8988T (cell line): ENCODE data around the gene CD248.
"Not testable (repeated sequence)": the region's sequence is repeated elsewhere in the genome, so short reads cannot be mapped to it uniquely, and the experiment has no call there.

Source experiments
- DNase-seq: peaks from one replicate; pipeline ENCODE4 v3.0.0; 2011

CD248 gene, protein sequence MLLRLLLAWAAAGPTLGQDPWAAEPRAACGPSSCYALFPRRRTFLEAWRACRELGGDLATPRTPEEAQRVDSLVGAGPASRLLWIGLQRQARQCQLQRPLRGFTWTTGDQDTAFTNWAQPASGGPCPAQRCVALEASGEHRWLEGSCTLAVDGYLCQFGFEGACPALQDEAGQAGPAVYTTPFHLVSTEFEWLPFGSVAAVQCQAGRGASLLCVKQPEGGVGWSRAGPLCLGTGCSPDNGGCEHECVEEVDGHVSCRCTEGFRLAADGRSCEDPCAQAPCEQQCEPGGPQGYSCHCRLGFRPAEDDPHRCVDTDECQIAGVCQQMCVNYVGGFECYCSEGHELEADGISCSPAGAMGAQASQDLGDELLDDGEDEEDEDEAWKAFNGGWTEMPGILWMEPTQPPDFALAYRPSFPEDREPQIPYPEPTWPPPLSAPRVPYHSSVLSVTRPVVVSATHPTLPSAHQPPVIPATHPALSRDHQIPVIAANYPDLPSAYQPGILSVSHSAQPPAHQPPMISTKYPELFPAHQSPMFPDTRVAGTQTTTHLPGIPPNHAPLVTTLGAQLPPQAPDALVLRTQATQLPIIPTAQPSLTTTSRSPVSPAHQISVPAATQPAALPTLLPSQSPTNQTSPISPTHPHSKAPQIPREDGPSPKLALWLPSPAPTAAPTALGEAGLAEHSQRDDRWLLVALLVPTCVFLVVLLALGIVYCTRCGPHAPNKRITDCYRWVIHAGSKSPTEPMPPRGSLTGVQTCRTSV

DNA sequence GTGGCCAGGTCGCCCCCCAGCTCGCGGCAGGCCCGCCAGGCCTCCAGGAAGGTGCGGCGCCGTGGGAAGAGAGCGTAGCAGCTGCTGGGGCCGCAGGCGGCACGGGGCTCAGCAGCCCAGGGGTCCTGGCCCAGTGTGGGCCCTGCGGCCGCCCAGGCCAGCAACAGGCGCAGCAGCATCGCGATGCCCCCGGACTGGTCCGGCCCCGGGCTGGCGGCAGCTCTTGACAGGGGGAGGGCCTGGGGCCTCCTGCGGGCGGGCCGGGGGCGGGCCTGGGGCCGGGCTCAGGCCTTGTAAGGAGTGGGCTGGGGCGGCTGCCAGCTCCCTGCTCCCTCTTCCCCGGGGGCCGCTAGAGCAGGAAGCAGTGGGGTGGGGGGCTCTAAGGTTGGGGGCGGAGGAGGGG is at the start of gene CD248:
Gene CD248 (minus strand): TSS at position 196 of the 403 bp plus-strand sequence. CDS start 17 bp downstream, at position 179.
- DNase-seq, result no peak

DNA sequence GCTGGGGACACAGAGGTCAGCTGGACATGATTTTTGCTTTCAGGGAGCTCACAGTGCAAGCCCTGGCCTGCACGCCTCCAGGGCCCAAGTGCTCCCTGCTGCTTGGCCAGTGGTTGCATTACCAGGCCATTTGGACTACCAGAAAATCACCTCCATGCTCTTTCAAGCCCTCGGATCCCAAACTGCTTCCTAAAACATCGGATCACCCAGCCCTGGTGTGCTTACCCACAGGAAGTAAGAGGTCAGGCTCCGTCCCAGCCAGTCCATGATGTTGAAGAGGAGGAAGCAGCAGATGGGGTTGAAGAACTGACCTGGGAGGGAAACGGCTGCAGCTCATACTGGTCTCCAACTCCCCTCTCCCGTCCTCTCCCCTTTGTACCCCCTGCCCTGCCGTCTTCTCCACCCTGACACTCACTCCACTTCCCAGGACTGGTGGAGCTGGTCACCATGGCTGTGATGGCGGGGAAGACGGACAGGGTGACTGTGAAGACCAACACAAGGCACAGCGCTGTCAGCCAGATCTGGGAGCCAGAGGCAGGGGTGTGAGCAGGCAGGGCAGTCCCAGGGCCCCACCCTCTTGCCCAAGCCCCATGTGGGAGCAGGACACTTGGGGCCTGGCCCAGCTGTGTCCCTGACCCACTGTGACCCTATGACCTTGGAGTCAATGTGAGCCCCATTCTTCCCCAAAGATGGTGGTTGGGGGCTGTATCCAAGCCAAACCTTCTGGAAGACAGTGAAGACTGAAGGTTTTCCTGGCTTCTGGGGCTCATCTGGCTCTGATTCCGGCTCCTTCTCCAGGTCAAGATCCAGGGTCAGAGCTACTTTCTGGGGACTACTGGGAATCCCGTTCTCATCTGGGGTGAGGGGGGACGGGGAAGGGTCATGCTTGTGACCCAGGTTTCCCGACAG is 49.1 kb upstream of the CD248 start:
- DNase-seq, result no peak

DNA sequence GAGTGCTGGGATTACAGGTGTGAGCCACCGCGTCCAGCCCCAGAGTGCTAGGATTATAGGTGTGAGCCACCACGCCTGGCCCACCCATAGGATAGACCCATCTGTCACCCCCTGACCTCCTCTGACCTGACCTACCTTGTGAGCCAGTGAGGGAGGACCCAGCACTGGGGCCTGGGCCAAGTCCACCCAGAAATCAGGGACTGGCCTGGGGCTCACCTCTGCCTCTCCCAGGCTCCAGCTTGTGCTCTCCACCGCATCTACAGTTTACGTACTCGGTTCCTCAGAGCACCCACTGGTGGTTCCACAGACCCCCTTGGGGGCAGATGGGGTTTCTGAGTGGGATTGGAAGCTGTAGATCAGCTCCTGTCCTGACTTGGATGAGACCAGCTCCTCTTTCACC is 48.3 kb upstream of the CD248 start:
- DNase-seq, result no peak

DNA sequence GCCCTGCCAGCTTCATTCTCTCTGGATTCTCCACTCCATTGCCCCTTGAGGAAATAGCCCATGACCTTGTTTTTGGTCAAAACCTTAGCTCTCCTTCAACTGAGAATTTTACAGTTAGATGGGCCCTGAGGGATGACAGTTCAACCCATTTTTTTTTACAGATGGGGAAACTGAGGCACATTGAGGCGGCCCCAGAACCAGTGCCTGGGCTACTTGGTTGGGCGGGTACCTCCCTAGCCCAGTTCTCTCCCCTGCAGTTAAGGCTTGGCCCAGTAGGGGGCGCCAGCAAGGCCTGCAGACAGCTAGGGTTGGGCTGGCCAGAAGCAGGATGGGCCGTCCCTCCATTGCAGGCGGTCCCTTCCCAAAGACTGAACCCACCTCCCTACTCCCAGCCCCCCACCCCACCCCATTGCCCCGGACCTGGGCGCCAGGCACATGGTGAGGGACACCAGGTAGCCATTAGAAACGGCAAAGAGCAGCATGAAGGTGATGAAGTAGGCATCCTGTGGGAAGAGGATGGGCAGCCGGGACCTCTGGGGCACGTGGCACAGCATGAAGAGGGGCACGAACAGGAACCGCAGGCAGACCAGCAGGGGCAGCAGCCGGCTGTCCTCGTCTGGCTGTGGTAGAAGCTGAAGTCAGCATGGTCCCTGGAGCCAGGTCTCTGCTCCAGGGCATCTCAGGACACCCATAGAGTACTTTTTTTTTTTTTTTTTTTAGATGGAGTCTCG is 47.1 kb upstream of the CD248 start:
- DNase-seq, result peak; percentile 93

DNA sequence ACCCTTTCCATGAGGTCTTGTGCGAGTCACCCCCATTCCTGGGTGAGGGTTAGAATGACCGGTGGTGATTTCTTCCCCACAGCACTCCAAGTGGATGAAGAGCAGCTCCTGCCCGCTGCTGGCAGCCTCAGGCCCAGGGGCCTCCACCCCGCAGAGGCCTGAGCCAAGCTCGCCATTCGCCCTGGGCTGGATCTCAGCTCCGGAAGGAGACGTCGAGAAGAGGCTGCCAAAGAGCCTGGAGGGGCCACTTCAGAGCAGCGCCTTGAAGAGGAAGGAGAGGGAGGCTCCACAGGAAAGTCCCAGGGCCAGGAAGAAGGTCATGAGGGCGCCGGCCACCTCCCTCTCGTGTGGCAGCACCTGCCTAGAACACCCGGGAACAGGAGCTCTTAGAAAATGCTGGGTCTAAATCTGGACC is 46.4 kb upstream of the CD248 start:
- no peak for DNase-seq

DNA sequence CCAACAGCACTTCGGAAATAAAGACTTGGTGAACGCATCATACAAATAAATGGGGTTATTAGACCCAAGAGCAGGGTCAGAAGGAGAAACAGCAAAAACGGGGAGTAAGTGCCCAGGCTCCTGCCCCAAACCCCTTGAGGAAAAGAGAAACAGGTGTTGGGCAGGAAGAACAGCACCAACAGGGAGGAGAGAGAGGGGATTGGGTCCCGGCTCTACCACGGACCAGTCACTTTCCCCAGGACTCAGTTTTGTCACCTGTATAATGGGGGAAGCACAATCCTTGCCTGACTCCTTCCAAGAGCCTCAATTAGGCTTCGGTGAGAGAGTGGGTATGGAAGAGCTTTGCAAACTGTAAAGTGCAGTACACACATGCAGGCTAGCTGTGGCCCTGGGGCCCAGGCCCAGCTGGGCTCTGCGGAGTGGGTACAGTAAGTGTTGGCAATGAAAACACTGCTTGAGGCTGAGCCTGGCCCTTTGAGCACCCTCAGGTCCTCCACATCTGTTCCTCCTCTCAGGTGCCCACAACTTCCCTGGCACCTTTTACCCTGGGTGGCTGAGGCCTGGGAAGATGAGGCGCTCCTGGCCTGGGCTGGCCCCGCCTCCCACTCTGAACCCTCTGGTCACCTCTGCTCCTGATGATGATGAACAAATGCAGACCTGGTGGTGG is 45.8 kb upstream of the CD248 start:
- no peak for DNase-seq

DNA sequence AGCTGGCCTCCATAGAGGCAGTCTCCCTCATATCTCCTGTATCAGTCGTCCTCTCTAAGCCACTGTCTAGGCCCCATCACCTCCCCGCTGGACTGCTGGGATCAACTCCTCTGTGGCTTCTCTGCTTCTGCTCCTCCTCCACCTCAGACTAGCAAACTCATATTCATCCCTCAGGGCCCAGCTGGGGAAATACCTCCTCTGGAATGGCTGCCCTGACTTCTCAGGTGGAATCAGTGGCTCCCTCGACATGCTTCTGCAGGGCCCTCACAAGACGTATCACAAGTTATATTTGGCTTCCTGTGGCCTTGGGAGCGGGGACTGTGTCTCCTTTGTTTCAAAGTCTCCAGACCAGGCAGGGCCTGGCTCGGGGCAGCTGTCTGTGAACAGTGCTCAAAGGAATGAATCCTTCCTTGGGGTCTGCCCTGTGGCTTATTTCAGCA is 44.7 kb upstream of the CD248 start:
- no peak for DNase-seq

DNA sequence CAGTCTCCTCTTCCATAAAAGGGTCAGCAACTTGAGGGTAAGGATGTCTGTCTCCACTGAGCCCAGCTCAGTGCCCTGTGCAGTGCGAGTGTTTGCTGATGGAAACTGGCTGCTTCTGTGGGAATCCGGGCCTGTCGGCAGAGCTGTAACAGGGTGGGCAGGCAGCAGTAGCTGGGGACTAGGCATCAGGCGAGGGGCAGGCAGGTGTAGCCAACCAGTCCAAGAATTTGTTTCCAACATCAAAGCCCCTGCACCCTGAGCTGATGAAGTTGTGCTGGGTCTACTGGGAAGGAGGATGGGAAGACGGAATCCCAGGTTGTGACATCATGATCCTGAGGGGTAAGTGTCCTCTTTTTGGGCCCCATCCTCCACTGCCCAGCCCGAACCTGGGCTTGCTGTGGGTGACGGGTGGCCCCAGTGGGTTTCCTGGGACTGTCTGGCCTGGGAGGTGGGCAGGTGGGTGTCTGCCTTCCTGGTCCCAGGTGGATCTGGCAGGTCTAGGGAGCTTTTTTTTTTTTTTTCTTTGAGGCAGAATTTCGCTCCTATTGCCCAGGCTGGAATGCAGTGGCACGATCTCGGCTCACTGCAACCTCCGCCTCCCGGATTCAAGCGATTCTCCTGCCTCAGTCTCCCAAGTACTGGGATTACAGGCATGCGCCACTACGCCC is 43.7 kb upstream of the CD248 start:
- DNase-seq, result no peak

DNA sequence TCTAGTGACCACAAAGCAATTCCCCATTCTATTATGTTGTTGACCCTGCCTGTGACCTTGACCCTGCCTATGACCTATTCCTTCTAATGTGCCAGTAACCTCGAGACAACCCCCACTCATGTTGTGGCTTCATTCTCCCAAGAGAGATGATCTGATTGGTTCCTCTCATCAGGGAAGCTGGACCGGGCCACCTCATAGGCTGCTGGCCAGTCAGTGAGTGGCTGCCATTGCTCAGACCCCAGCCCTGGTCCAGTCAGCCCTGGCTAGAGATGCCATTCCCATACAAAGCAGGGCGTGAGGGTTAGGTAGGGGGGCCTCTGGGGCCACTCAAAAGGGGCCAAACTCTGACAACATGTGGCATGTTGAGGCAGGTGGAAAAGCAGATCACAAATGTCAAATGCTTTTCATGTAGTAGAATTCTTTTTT is 42.8 kb upstream of the CD248 start:
- DNase-seq, result no peak

DNA sequence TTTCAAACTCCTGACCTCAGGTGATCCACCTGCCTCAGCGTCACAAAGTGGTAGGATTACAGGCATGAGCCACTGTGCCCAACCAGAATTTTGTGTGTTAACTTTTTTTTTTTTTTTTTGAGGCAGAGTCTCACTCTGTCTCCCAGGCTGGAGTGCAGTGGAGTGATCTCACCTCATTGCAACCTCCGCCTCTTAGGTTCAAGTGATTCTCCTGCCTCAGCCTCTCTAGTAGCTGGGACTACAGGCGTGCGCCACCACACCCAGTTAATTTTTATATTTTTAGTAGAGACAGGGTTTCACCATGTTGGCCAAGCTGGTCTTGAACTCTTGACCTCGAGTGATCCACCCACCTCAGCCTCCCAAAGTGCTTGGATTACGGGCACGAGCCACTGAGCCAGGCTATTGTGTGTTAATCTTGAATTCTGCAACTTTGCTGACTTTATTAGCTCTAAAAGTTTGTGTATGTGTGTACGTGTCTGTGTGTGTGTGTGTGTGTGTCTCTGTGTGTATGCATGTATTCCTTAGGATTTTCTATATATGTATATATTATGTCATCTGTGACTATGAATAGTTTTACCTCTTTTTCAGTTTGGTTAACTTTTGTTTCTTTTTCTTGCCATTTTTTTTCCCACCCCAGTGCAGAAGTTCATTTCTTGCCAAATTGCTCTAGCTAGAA is 33.9 kb upstream of the CD248 start:
- DNase-seq, result not testable (repeated sequence)

DNA sequence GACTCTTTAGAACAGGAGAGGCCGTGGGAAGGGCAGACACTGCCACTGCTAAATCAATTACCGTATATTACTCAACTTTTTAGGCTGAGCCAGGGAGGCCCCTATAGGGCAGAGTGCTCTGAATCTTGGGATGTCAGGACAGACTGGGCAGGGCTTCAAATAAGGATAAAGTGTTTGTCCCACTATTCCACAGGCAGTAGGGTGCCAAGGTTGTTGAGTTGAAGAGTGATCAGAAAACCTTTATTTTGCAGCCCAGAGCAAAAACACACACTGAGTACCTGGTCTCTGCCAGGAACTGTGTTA is 32.2 kb upstream of the CD248 start:
- no peak for DNase-seq

DNA sequence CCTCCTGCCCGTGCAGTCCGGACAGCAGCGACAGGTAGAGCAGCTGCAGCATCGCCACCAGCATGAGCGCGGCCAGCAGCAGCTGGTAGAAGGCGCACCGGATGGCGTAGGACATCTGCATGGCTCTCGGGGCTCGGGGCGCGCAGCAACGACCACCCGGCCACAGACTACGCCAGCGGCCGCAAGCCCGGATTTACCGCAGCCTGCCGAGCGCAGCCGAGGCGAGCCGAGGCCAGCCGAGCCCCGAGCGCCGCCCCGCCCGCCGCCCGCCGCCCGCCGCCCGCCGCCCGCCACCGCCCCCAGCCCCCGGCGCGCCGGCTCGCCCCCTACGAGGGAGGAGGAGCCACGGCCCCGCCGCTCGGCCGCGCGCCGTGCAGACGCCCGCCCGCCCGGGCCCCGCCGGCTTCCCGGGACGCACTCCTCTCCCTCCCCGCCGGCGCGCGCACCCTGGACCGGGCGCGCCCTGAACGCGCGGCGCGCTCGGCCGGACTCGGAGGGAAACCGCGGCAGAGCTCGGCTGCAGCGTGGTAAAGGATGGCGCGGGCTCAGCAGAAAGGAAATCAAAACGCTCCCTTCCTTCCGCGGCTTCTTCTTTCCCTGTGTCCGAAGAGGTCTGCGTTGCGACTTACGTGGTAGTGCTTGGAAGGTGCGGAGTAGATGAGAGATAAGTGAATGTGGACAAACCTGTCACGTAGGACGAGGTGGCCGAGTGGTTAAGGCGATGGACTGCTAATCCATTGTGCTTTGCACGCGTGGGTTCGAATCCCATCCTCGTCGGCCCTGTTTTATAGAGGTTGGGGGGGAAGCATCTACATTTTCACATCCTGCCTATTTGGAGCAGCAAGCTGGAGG is 30.8 kb upstream of the CD248 start, which contains the start of gene B4GAT1:
Gene B4GAT1 (minus strand): TSS at position 205 of the 852 bp plus-strand sequence. CDS start 84 bp downstream, at position 121.
- peak; percentile 75 for DNase-seq

DNA sequence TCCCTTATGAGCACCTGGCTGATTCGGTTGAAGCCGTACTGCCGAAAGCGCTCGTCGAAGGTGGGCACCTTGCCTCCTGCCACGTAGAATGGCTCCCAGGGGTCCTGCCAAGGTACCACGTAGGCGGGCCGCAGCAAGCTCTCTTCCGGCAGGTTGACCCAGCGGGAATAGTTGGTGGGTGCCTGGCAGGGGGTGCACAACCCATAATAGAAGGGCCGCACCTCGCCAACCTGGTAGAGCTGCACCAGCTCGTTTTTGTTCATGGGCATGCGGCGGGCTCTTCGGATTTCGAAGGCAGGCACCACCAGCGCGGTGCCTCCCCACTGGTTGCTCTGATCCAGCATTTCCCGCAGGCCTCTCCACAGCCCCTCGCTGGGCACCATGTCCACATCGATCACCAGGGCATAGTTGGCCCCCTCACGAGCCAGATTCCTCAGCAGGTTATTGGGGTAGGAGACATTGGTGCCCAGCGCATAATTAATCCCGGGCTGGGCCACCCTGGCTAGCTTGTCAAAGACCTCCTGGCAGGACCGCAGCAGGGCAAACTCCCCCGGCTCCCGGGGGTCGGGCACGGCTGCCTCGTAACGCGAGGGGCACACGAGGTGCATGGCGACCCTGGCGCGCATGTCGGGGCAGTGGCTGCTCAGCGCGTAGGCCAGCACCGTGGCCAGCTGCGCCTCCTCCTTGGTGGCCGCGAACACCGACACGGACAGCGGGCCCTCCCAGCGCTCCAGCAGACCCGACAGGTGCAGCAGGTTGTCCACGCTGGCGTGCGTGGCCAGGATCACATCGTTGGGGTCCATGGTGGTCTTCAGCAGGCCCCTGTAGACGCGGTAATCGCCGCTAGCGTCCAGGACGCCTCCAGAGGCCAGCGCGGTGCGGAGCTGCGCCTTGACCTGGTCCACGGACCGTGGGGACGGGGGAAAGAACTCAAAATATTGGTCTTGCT is 29.9 kb upstream of the CD248 start:
- DNase-seq, result peak; percentile 24

DNA sequence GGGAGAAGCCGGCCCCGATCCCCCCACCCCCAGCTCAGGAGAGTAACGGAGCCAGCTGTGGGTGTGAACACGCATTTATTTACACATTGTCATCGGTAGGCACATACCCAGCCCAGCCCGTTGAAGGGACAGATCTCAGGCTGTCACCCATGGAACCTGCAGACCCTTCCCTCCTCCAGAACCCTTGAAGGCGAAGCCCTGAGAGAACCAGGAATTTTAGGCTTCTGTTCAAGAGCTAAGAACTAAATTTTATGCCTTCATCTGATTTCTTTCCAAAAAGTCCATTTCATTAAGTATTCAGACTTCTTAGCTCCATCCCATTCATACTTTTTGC is 28.4 kb upstream of the CD248 start:
- no peak for DNase-seq

DNA sequence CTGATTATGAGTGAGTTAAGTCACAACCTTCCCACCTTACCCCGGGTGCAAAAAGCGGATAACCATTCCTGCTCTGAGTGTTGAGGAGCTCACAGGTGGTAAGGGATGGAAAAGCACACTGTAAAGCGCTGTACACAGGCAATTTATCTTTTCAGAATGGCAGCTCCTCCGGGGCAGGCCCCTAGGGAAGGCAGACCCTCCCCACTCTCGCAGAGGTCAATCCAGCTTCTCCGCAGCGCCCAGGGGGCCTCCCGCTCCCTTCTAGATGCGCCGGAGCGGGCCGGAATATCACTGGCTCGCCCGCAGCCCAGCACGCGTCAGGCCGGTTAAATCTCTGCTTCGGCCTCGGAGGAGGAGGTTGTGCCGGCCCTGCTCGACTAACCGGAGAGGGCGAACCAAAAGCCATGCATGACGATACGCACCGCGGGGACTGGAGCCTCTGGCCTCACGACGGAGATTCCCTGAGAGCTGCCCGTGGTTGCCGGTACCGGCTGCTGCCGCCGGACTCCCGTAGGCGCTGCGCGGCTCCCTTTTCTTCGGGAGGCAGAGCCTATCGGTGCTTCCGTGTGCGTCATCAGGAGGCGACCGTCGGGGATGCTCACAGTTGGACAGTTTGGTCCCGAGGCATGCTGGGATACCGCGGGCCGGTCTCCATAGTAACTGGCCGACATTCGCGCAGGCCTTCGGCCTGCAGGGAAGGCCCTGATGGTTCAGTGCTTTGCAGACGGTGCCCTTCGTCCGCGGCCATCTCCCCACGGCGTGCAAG is 27.9 kb upstream of the CD248 start, which contains the start of gene BRMS1:
Gene BRMS1 (minus strand): TSS at position 555 of the 766 bp plus-strand sequence. CDS start 2,870 bp downstream, outside the sequence.
- peak; percentile 98 for DNase-seq

DNA sequence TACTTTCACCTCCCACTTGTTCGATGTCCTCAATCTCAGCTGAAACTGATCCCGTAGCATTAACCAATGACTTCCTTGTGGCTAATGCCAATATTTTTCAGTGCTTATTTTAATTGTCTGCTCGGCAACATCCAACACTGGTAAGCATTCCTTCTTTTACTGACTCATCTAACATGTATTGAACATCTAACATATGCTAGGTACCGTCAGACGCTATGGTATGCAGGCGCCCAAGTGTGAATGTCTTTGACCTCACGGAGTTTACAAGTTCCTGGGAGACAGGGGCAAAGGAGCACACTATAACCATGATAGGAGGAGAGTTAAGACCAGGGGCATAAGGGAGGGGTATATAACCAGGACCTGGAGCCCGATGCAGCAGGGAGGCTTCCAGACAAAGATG is 26.3 kb upstream of the CD248 start:
- DNase-seq, result no peak

DNA sequence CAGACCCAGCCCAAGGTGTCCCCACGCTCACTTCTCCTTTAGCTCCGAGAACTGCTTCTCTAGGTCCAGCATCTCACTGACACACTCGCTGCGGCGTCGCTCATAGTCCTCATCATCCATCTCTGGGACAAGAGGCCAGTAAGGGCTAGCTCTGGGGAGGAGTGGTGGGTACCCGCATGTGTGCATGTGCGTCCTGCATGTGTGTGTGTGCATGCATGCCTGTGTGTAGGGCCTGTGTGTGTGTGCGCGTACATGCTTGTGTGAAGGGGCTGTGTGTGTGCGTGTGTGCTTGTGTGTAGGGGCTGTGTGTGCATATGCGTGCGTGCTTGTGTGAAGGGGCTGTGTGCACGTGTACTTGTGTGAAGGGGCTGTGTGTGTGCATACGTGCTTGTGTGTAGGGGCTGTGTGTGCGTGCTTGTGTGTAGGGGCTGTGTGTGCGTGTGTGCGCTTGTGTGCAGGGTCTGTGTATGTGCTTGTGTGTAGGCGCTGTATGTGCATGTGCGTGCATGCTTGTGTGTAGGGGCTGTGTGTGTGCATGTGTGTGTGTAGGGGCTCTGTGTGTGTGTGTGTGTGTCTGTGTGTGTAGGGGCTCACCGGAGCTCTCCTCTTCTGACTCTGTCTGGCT is 24.8 kb upstream of the CD248 start:
- peak; percentile 18 for DNase-seq
